ENCODE measurements around the gene AGO4.
"Not testable (repeated sequence)": the region's sequence is repeated elsewhere in the genome, so short reads cannot be mapped to it uniquely, and the experiment has no call there.

Gene AGO4

DNA sequence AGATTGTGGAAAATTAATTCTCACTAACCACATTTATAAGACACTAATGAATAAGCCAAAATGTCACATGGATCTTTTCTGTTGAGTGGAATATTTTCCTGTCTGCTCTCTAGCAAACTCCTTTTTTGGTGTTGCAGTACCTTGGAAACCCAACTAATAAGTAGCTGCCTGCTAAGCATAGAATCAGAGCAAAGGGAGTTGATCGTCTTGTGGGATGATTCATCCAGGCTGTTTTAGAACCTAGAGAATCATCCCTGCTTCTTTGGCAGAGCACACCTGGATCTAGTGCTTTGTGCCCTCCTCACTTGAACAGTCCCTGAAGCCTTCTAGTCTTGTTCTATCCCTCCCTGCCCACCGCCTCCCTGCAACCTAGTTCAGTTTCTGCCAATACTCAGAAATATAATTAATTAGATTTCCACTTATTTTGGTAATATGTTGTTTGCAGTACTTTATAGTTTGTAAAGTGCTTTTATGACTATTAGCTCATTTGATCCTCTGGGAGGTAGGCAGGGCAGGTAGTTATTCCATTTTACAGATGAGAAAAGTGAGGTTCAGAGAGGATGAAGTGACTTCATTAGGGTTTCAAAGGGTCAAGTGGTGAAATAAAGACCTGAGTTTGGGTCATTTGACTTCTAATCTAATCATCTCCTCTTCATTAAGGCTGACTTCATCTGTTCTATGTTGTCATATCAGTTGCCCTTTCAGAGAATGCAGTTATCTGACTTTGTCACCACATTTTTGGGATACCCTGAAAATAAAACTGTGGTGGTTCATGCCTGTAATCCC is 2.5 kb downstream of the AGO4 start:
- DNase-seq (ENCODE audit: low spot score), result no peak

DNA sequence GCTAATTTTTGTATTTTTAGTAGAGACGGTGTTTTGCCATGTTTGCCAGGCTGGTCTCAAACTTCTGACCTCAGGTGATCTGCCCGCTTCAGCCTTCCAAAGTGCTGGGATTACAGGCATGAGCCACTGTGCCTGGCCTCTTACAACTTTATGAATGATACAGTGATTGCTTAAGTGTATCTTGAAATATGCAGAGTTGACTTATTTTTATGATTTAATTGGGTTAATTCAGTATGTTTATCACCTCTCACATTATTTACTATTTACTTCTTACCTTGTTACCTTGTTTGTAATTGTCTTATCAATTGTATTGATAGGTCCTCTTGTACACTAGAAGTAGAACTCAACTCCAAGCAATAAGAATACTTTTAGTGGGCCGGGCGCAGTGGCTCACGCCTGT is 4.9 kb downstream of the AGO4 start:
- DNase-seq (ENCODE audit: low spot score), result not testable (repeated sequence)

DNA sequence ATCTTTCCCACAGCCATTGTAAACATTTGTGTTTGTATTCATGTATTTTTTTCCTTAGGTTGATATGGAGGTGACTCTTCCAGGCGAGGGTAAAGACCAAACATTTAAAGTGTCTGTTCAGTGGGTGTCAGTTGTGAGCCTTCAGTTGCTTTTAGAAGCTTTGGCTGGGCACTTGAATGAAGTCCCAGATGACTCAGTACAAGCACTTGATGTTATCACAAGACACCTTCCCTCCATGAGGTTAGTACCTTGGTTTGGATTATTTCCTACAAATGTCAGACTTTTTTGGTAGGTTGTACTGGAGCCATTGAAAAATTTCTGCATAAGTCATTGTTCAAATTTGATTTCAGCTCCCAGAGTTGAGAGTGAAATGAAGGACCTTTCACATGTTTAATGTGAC is 17.4 kb downstream of the AGO4 start:
- no peak for DNase-seq (ENCODE audit: low spot score)

DNA sequence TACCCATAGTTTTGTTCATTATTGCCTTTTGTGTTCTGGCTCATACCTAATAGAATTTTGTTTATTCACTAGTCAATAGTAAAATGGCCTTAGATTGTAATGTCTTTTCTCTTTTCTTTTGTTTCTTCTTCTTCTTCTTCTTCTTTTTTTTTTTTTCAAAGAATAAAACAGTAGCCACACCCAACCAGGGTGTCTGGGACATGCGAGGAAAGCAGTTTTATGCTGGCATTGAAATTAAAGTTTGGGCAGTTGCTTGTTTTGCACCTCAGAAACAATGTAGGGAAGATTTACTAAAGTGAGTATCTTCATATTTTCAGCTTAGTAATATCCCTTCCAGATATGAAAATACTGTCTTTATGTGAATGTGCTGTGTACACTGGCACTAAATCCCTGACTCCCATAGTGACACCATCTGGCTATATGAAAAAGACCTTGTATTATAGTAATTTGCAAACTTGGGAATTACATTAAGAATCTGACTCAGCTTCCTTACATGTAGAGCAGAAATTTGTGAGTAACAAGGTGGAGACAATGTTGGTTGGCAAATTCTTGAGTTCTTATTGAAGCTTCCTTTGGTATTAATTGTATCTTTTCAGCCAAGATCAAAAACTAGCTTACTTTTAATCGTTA is 24.6 kb downstream of the AGO4 start:
- DNase-seq (ENCODE audit: low spot score), result no peak

DNA sequence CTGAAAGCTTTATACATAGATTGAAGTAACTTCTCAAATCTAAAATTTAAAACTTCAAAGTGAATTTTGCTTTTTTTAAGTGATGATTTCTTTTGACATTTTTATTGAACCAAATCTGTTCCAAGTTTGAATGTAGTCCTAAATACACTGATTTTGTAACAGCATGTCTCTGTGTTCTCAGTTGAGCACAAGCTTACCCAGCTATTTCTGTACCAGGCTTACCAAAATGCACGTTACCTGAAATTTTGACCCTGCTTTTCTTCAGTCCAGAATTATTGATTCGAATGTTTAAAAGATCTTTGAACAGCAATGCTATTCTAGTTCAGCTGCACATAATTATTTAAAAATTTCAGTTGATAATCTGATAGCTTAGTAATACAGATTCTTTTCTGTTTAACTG is 25.6 kb downstream of the AGO4 start:
- DNase-seq (ENCODE audit: low spot score), result no peak

DNA sequence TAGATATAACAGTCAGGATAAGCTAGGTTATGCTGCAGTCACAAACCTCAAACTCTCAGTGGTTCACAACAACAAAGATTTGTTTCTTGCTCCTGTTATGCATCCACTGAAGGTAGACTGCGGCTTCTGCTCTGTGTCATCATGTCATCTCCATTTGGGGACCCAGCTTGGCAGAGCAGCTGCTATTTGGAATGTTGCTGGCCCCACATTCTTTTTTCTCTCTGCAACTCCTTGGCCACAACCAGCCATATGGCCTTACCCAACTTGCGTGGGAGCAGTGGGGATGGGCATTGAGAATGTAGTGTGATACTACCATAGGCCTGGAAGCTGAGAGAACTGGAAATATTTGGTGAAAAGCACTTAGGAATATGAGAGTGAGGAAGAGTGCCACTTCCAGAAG is 26.4 kb downstream of the AGO4 start:
- no peak for DNase-seq (ENCODE audit: low spot score)

DNA sequence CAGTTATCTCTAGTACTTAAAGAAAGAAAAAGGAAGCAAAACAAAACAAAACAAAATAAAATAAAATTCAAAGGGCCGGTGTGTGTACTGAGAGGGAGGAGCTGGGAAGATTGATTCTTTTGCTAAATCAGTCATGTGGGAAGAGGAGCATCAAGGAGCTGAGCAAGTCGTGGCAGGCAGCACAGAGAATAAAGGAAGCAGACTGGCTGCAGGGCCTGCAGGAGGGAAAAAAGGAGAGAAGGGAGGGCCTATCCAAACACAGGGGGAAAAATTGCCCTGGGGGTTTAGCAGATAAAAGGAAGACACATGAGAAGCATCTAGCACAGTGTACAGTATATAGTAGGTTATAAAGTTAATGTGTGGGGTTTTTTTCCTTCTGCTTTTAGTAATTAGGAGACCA is 27.6 kb downstream of the AGO4 start:
- DNase-seq (ENCODE audit: low spot score), result no peak

DNA sequence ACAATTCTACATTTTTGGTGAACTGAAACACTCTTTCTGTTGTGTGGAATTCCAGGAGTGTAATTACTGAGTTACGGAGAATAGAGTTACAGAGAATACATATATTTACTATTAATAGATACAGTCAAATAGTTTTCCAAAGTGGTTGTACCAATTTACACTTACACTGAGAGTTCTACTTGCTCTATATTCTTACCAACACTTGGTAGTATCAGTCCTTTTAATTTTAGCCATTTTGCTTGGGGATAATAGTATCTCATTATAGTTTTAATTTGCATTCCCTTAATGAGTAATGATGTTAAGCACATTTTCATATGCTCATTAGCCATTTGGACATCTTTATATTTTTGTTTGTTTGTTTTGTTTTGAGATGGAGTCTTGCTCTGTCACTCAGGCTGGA is 28.9 kb downstream of the AGO4 start:
- DNase-seq (ENCODE audit: low spot score), result no peak

DNA sequence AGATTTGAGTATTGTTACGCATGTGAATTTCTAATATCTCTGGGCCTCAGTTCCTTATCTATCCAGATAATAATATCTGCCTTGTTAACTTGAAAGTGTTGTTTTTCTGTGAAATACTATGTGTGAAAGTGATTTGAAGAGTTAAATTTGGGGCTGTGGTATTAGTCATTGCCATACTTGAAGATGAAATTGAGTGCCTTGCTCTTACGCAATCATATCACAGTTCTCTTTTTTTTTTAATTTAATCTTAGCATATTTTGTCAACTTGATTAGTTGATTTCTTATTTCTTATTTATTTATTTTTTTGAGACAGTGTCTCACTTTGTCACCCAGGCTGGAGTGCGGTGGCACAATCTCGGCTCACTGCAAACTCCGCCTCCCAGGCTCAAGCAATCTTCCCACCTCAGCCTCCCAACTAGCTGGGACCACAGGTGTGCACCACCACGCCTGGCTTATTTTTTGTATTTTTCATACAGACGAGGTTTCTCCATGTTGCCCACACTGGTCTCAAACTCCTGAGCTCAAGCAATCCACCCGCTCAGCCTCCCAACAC is 31.0 kb downstream of the AGO4 start:
- DNase-seq (ENCODE audit: low spot score), result no peak

DNA sequence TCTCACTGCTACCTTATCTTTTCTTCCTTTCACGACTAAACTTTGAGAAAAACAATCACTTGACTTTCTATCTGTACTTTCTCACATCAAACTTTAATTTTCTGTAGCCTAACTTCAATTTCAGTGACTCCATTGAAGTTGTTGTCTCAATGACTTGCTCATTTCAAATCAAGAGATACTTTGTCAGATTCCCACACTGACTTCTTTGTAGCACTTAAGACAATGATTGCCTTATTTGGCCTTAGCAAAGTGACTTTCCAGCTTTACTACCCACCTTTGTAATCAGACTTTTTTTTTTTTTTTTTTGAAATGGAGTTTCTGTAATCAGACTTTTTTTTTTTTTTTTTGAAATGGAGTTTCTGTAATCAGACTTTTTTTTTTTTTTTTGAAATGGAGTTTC is 37.0 kb downstream of the AGO4 start:
- DNase-seq (ENCODE audit: low spot score), result no peak

DNA sequence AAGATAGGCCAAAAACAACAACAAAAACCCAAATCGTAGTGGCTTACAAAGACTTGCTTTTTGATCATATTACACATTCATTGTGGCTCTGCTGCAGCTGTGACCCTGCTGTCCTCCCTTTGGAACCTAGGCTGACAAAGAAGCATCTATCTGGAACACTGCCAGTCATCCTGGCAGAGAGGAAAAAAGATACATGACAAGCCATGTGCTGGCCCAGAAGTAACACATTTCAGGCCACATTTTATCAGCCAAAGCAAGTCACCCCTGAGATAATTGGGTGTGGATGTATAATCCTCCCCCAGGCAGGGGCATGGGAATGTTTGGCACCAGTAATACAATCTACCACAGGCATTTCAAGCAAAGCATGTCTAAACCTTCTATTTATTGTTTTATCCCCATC is 38.0 kb downstream of the AGO4 start:
- DNase-seq (ENCODE audit: low spot score), result no peak

DNA sequence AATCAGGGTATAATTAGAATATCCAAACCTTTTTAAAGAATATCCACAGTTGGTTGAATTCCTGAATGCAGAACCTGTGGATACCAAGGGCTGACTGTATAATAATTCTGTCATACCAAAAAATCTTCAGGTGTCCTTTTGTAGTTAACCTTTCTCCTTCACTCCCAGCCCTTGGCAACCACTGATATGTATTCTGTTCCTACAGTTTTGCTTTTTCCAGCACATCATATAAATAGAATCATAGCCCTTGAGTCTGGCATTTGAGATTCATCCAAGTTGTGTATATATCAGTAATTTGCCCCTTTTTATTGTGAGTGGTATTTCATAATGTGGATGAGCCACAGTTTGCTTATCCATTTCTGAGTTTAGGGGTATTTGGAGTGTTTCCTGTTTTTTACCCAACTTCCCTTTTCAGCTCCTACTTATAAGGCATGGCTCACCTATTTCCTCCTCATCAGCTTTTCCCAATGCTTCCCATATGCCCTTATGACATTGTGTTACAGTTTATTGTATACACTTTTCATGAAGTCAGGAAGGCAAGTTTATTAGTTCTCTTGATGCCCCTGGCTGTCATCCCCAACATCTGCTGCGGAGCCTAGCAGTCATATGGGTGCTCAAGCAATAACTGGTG is 40.2 kb downstream of the AGO4 start:
- DNase-seq (ENCODE audit: low spot score), result no peak

DNA sequence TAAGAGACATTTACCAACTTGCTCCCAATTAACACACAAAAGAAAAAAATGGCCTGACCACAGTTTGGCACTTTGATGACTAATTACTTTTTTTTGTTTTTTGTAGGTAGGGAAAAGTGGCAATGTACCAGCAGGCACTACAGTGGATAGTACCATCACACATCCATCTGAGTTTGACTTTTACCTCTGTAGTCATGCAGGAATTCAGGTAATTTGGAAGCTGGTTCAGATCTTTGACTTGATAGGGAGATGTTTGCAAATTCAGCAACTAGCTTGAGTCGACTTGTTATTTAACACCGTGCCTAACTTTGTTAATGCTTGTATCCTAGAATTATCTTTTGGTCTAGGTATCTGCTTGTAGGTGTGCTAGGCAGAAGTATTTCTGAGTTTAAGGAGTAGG is 42.2 kb downstream of the AGO4 start:
- no peak for DNase-seq (ENCODE audit: low spot score)

DNA sequence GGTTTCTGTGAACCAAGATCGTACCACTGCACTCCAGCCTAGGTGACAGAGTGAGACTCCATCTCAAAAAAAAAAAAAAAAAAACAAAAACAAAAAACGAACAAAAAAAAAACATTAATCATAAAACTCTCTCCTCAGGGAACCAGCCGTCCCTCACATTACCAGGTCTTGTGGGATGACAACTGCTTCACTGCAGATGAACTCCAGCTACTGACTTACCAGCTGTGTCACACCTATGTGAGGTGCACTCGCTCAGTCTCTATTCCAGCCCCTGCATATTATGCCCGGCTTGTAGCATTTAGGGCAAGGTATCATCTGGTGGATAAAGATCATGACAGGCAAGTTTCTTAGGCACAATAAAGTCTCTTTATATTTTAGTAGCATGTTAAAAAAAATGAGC is 42.9 kb downstream of the AGO4 start:
- DNase-seq (ENCODE audit: low spot score), result no peak

DNA sequence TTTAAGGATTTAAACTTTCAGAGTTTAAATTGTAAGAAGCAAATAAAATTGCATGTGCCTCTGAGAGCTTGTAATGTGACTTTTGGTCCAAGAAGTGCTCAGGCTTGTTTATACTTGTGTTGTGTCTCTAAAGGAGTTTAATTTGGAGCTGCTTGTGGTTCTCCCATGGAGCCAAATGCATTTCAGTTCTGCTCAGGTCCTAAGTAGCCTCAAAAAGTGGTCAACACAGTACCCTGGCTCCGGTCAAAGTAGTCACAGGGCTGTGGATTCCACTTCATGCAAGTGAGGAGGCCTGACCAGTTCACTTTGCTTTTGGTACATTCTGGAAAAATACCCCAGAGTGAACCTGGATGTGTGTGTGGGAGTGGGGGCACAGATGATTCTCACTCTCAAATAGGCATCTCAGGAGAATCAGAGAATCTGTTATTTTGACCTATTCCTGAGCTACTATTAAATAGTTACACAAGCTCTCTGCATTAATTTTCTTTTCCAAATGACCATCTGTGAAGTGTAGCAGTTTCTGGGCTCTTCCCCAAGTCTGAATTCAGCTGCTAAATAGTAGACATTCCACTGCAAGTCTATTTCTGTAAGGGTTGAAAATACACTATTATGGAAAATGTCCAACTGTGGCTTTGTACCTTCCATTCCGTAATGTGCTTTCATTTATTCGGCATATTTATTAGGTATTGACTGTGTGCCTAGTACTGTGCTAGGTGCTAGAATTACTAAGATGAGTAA is 43.5 kb downstream of the AGO4 start:
- DNase-seq (ENCODE audit: low spot score), result no peak

DNA sequence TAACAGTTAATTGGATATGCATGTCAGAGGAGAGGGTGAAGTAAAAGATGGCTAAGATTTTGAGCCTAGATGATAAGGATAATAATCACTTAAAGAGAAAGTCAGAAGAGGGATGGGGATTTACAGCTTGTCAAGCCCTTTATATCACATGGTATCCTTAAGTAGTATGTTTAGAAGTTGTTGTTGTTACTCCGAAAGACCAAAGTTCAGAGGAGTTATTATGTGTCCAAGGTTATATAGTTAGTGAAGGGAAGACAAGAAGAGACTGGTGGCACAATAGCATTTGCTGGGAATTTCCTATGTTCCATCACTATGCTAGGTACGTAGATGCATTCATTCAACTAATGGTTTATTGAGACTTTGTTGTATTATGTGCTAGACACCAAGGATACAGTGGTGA is 44.4 kb downstream of the AGO4 start:
- DNase-seq (ENCODE audit: low spot score), result no peak

DNA sequence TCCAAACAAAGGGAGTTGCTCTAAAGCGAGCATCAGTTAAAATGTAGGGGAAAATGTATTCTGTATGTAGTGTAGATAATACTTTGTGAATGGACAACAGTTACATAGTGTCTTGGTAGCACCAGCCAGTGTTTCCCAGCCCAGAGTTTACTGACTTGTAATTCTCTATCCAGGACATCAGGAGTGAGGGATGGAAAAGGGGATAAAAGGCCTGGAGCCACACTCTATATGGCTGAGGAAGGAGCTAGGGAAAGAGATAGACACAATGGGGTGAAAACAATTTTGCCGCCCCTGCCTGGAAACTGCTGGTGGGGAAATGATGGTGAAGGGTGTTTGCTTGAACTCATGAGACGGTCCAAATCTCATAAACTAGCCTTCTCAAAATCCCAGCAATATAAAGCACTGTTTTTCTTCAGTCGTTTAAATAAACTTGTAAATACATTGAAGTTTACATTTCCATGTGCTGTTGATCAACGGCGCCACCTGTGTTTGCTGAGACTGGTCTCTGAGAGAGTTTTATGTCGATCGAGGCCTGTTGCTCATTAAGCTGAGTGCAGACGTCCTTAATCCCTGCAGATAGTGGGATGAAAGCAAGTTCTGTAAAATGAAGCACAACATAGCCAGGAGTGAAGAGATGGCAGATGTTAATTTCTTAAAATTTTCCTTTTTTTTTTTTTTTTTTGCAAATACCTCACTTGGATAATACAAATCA is 47.3 kb downstream of the AGO4 start:
- DNase-seq (ENCODE audit: low spot score), result no peak

DNA sequence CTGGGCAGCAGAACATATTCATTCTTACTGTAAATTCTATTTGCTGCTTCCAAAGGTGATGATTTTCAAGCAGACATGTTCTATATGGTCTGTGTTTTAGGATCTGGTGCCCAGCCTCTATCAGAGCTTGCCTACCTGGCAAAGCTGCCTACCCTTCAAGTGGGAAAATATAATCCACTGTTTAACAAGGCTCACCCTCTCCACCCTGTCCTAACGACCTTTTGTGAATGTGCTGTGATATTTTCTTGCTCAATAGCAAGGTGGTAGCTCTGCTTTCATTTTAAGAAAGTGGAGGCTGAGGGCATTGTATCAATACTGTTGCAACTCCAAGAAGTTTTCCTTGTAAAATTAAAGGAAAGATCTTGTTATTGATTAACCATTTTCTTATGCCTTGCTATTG is 49.1 kb downstream of the AGO4 start:
- no peak for DNase-seq (ENCODE audit: low spot score)

DNA sequence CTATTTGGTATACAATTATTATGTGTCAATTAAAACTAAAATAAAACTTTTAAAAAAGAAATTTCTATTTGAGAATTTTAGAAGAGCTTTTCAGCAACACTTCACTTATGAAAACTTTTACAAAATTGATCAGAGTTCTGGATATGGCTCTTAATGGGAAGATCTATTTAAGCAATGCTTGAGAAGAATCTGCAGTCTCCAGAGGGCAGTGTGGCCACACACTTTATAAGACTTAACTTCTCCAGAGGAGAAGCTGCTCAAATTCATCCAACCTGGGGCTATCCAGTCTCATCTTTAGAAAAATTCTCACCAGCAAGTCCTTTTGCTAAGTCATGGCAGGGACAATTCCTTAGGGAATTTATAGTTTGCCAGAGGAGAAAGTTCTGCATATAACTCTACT is 50.0 kb downstream of the AGO4 start:
- no peak for DNase-seq (ENCODE audit: low spot score)

DNA sequence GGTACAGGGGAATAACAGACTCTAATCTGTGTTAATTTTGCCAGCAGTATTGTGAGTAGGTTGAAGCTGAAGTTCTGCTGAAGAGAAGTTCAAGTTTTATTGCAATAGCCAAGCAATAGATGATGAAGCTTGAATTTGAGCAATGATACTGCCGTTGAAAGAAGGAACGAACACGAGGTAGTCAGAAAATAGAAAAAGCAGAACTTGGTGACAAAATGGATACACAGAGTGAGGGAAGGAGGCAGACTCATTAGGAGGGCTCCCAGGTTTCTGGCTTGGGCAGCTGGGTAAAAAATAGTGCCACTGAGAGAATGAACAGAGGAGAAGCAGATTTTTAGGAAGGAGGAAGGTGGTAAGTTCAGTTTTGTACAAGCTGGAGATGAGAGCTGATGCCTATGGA is 52.9 kb downstream of the AGO4 start:
- DNase-seq (ENCODE audit: low spot score), result no peak

DNA sequence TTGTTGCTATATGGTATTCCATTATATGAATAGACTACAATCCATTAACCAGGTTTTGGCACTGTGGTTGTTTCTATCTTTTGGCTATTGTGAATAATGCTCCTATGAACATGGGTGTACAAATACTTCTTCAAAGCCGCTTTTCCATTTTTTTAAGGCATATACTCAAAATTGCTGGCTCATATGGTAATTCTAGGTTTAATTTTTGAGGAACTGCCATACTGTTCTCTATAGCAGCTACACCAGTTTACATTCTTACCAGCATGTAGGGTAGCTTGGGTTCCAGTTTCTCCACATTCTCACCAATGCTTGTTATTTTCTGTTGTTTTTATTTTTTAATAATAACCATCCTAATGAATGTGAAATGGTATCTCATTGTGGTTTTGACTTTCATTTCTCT is 55.3 kb downstream of the AGO4 start:
- DNase-seq (ENCODE audit: low spot score), result no peak
